ENCODE measurements around the gene CDC42EP3.

Gene CDC42EP3

DNA sequence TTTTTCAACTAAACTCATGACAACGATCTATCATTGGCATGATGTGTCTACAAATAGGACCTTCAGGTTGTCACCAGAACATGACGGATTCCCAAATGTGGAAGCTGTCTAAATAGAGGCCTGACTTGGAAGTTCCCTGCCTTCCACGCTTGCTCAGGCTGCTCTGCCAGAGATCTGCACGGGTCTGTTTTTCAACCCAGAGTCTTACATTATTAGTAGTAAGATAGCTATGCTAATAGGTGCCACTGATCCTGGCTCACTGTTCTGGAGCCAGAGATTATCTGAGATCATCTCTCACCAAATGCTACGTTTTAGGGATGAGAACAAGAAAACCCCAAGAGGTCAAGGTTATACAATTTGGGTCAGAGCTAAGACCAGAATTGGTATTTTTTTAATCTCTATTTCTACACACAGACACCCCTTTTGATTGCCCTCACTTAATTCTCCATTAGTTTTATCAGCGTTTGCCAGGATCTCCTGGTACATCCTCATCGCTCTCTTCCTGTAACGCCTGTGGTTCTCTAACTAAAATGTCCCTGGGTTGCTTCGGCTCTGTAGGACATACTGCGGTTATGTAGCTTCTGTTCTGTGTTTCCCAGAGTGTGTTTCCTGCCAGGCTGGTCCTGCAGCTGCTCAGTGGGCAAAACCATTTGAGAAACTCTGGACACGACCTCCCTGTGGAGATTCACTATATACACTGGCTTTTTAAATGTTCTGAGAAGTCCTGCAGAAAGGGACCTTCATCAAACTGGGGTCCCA, 5.7 kb downstream of the CDC42EP3 start:
- H3K4me3 ChIP-seq (ENCODE audit: low read depth, low read length) = no peak overlapping the region
- TF ChIP-seq, protein P1, sequence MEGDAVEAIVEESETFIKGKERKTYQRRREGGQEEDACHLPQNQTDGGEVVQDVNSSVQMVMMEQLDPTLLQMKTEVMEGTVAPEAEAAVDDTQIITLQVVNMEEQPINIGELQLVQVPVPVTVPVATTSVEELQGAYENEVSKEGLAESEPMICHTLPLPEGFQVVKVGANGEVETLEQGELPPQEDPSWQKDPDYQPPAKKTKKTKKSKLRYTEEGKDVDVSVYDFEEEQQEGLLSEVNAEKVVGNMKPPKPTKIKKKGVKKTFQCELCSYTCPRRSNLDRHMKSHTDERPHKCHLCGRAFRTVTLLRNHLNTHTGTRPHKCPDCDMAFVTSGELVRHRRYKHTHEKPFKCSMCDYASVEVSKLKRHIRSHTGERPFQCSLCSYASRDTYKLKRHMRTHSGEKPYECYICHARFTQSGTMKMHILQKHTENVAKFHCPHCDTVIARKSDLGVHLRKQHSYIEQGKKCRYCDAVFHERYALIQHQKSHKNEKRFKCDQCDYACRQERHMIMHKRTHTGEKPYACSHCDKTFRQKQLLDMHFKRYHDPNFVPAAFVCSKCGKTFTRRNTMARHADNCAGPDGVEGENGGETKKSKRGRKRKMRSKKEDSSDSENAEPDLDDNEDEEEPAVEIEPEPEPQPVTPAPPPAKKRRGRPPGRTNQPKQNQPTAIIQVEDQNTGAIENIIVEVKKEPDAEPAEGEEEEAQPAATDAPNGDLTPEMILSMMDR (IDR thresholded peaks at IDR 0.05; ENCODE audit: low read depth, low read length) = no peak

DNA sequence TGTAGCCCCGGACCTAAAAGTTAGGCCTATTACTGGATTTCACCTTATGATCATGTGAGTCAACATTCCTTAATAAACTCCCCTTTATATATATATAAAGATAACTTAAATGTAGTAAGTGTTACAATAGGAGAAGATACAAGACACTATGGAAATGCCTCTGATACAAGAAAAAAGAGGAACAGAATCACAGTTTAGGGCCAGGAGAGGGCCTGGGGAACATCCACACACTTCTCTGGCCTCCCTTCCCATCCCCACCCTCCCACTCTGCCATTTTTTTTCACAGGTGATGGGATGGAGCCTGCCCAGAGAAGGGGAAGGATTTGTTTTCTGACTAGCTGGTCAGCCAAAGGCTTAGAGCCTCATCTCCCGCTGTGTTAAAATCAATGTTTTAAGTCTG, 6.4 kb downstream of the CDC42EP3 start:
- TF ChIP-seq, protein P1 (IDR thresholded peaks at IDR 0.05; ENCODE audit: low read depth, low read length) = no peak
- H3K4me3 ChIP-seq (ENCODE audit: low read depth, low read length) = no peak overlapping the region

DNA sequence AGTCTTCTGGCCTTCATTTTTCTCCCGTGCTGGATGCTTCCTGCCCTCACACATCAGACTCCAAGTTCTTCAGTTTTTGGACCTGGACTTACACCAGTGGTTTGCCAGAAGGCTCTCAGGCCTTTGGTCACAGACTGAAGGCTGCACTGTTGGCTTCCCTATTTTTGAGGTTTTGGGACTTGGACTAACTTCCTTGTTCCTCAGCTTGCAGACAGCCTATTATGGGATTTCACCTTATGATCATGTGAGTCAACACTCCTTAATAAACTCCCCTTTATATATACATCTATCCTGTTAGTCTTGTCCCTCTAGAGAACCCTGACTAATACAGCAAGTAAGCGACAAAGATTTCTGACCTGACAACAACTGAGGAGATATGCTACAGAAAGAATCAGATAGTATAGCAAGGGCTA, 7.2 kb downstream of the CDC42EP3 start:
- TF ChIP-seq, protein P1 (IDR thresholded peaks at IDR 0.05; ENCODE audit: low read depth, low read length) = no peak

DNA sequence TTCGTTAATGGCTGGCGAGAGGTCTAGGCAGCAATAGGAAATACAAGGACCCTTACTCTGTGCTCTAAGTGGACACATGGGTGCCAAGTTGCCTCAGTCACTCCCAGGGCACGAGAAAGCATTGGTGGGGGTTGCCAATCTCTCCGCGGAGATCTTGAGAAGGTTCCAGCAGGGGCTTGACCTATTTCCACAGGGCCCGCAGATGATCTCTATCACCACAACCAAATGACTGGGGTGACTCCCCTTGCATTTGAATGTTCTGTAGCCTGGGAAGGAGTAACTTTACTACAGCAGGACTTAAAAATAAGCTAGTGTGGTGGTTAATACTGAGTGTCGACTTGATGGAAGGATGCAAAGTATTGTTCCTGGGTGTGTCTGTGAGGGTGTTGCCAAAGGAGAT, 8.1 kb downstream of the CDC42EP3 start:
- no peak overlapping the region for H3K4me3 ChIP-seq (ENCODE audit: low read depth, low read length)
- TF ChIP-seq, protein P1 (IDR thresholded peaks at IDR 0.05; ENCODE audit: low read depth, low read length) = no peak

More for the DNA sequence above, 7.2 kb downstream of the CDC42EP3 start:
- no peak overlapping the region for H3K4me3 ChIP-seq (ENCODE audit: low read depth, low read length)

DNA sequence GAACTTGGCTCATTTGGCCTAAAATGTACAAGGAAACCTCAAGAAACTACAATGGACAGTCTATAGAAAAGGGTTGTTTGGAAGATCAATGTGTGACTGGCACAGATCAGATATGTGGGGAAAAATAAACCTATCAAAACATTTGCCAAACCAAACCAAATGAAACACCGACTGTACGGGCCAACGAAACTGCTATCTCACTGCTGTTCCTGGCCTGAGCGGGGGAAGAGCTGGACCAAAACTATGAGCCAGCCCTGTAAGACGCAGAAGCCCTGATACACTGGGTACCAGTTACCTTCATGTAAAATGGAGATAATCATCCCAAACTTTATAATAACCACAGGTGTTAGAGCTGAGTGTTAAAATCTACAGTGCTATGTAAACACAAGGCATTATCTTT, 11.7 kb downstream of the CDC42EP3 start:
- TF ChIP-seq, protein P1 (IDR thresholded peaks at IDR 0.05; ENCODE audit: low read depth, low read length) = no peak
- H3K4me3 ChIP-seq (ENCODE audit: low read depth, low read length) = no peak overlapping the region

DNA sequence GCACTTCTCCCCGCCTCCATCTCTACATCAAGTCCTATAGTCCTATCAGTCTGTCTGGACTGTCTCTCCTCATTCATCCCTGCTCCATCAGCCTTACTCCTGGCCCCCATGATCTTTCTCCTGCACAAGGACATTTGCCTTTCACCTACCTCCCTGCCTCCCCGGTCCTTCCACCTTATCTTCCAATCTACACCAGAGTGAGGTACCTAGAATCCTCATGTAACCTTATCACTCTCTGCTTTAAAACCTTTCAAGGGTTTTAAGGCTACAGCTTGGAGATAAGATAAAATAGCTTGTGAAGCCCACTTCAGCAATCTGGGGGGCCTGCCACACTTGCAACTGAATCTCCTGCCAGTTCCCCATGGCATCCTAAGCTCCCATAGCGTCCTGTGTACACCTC, 12.8 kb downstream of the CDC42EP3 start:
- TF ChIP-seq, protein P1 (IDR thresholded peaks at IDR 0.05; ENCODE audit: low read depth, low read length) = no peak
- no peak overlapping the region for H3K4me3 ChIP-seq (ENCODE audit: low read depth, low read length)

DNA sequence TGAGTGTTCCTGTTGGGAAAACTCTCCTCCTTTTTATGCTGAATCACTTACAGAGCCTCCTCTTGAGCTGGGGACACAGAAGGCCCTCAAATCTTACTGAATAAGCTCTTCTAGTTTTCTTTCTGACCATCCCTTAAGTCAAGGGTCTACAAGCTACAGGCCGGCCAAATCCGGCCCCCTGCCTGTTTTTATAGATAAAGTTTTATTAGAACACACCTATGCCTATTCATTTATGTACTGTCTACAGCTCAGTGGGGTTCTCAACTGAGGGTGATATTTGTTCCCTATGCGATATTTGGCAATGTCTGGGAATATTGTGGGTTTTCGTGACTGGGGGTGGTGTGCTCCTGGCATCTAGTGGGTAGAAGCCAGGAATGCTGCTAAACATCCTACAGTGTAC, 14.0 kb downstream of the CDC42EP3 start:
- no peak overlapping the region for H3K4me3 ChIP-seq (ENCODE audit: low read depth, low read length)
- TF ChIP-seq, protein P1 (IDR thresholded peaks at IDR 0.05; ENCODE audit: low read depth, low read length) = no peak

All from WI38 (cell line).